ENCODE measurements around the gene MCRS1. TPM values are rescaled to one million over a fixed set of nuclear protein-coding genes. Genes with fewer than 3 reads are reported as not detected.
A peak's percentile ranks its signal among the peaks of the same experiment; 100 is the strongest.

The MCRS1 gene
- total RNA-seq, 2 donors from 2014 or later, result 54.1 to 87.0 TPM

GRCh38 chr12:49548822-49549648, 18.9 kb downstream of the MCRS1 start:
- Histone ChIP-seq H3K27me3 (replicated peaks; ENCODE audit: insufficient read depth) (no peaks in the 10 kb centered on the region), H3K4me3 (peak overlapping the region; percentile 11 to 16), H3K36me3 (no peaks in the 10 kb centered on the region), H3K4me1 (replicated peaks) (no peaks in the 10 kb centered on the region), H3K9me3 (no peaks in the 10 kb centered on the region), H3K27ac (no peak overlapping the region)
- 16% methylated on average over 67 of the region's 70 CpGs for WGBS
- peak; percentile 24 for DNase-seq (ENCODE audit: low spot score)
- intact Hi-C loops (cut with DNase I), result no loop called here
- TF ChIP-seq CTCF (IDR thresholded peaks at IDR 0.05) (peak in 2 of 4 experiments; percentile 14 to 29), POLR2A (IDR thresholded peaks at IDR 0.05) (no peak), POLR2AphosphoS5 (IDR thresholded peaks at IDR 0.05) (no peak)

GRCh38 chr12:49548481-49548821, 19.5 kb downstream of the MCRS1 start:
- H3K9me3 ChIP-seq, result no peaks in the 10 kb centered on the region

GRCh38 chr12:49547090-49547690, 20.8 kb downstream of the MCRS1 start:
- no peaks in the 10 kb centered on the region for H3K9me3 ChIP-seq
- H3K4me3 ChIP-seq, result no peak overlapping the region
- TF ChIP-seq CTCF (IDR thresholded peaks at IDR 0.05), result no peak
- no peak for TF ChIP-seq POLR2A (IDR thresholded peaks at IDR 0.05)
- no peak for TF ChIP-seq POLR2AphosphoS5 (IDR thresholded peaks at IDR 0.05)
- H3K4me1 ChIP-seq (replicated peaks), result no peaks in the 10 kb centered on the region
- no peaks in the 10 kb centered on the region for H3K27me3 ChIP-seq (replicated peaks; ENCODE audit: insufficient read depth)
- H3K36me3 ChIP-seq, result no peaks in the 10 kb centered on the region
- no peak overlapping the region for H3K27ac ChIP-seq
- intact Hi-C loops (cut with DNase I), result no loop called here
- WGBS, result 76% methylated on average over 7 of the region's 7 CpGs
- no peak for DNase-seq (ENCODE audit: low spot score)

More at GRCh38 chr12:49548481-49548821, 19.5 kb downstream of the MCRS1 start:
- TF ChIP-seq POLR2A (IDR thresholded peaks at IDR 0.05), result no peak
- no peak for TF ChIP-seq POLR2AphosphoS5 (IDR thresholded peaks at IDR 0.05)
- no peak for TF ChIP-seq CTCF (IDR thresholded peaks at IDR 0.05)
- H3K27ac ChIP-seq, result no peak overlapping the region
- peak overlapping the region in 1 of 2 donors; percentile 16 for H3K4me3 ChIP-seq
- no peak for DNase-seq (ENCODE audit: low spot score)
- no peaks in the 10 kb centered on the region for H3K36me3 ChIP-seq
- no peaks in the 10 kb centered on the region for H3K27me3 ChIP-seq (replicated peaks; ENCODE audit: insufficient read depth)
- intact Hi-C loops (cut with DNase I), result no loop called here
- no peaks in the 10 kb centered on the region for H3K4me1 ChIP-seq (replicated peaks)
- 34% methylated on average over 8 of the region's 8 CpGs for WGBS

- Histone ChIP-seq H3K9me3 (no peaks in the 10 kb centered on the region), H3K4me3 (no peak overlapping the region), H3K4me1 (replicated peaks) (no peaks in the 10 kb centered on the region), H3K27ac (no peak overlapping the region), H3K27me3 (replicated peaks; ENCODE audit: insufficient read depth) (no peaks in the 10 kb centered on the region), H3K36me3 (no peaks in the 10 kb centered on the region)
- WGBS, result 83% methylated on average over 3 of the region's 3 CpGs
- TF ChIP-seq CTCF (IDR thresholded peaks at IDR 0.05), result no peak
- no peak for TF ChIP-seq POLR2A (IDR thresholded peaks at IDR 0.05)
- TF ChIP-seq POLR2AphosphoS5 (IDR thresholded peaks at IDR 0.05), result no peak
- DNase-seq (ENCODE audit: low spot score), result no peak
- intact Hi-C loops (cut with DNase I), result no loop called here
These were observed 21.5 kb downstream of the MCRS1 start for GRCh38 chr12:49546481-49546880.
